Right cardiac atrium (tissue), 5 donors: ENCODE results near the gene RNF217. TPM values are rescaled to one million over a fixed set of nuclear protein-coding genes. Genes with fewer than 3 reads are reported as not detected.
A peak's percentile ranks its signal among the peaks of the same experiment; 100 is the strongest.
"Not testable (repeated sequence)": the region's sequence is repeated elsewhere in the genome, so short reads cannot be mapped to it uniquely, and the experiment has no call there.

Experiments
- ATAC-seq, 2 donors: fragments of 200-7000 bp; cut with Tn5 transposase; one replicate each; pipeline versions ENCODE4 v1.8.0 to v1.9.1; 2020; ENCODE audit warnings: moderate library complexity in 2 of 2, mild to moderate bottlenecking in 1 of 2
- DNase-seq, 3 donors: peaks; one replicate each; pipeline ENCODE4 v3.0.0-alpha.2; 2020
- H3K27ac ChIP-seq: one replicate; pipeline ENCODE4 v1.5.1; 2013; ENCODE audit warnings: mild to moderate bottlenecking, low read length, control low read depth, moderate library complexity
- H3K27me3 ChIP-seq: one replicate; pipeline ENCODE4 v1.6.1; 2013; ENCODE audit not compliant: control insufficient read depth, insufficient read depth
- H3K4me1 ChIP-seq: one replicate; pipeline ENCODE4 v1.6.1; 2013; ENCODE audit warnings: low read length; ENCODE audit not compliant: control insufficient read depth, insufficient read depth
- H3K4me3 ChIP-seq: one replicate; pipeline ENCODE4 v1.5.1; 2013; ENCODE audit warnings: low read length, control low read depth
- H3K9me3 ChIP-seq: one replicate; pipeline ENCODE4 v1.6.1; 2013; ENCODE audit warnings: low read length; ENCODE audit not compliant: control insufficient read depth
- WGBS: extraction: QIAGEN DNeasy Blood & Tissue Kit; methylation state at CpG from one replicate; pipeline ENCODE4 v1.1.7; 2013; 5-methylcytosine and 5-hydroxymethylcytosine counted together
- intact Hi-C, 4 donors: fragments of 100-400 bp; cut with DNase I; formaldehyde crosslinking; loops; one replicate each; pipeline versions ENCODE4 v1.11.0 to v1.14.0; 2022 to 2023
- polyA plus RNA-seq: library from polyadenylated mRNA; stranded (reverse); fragments of 200-250 nt; gene quantifications from one replicate; pipeline ENCODE4 v1.2.3, GENCODE V29; 2013
- total RNA-seq, 4 donors: library from RNA; stranded (reverse); fragmentation: NEBNext Ultra II Directional; extraction: Animal tissue kit (Norgen Biotek cat#: 25700); gene quantifications; one replicate each; pipeline ENCODE4 v1.2.1, GENCODE V29; 2021
- donor health status: healthy with polysubstance abuse.
- donor health status: DM: no; HTN: yes; CAD: no.
- donor health status: DM: no; HTN: no; CAD: no.
- donor health status: DM: no; HTN: yes; CAD: no; lungs with severe emphysema.
- donor health status: DM: yes; HTN: yes; CAD: no.

The RNF217 gene
- total and polyA plus RNA-seq, 5 donors: 4.4 to 23.6 (median 15.1) TPM

DNA sequence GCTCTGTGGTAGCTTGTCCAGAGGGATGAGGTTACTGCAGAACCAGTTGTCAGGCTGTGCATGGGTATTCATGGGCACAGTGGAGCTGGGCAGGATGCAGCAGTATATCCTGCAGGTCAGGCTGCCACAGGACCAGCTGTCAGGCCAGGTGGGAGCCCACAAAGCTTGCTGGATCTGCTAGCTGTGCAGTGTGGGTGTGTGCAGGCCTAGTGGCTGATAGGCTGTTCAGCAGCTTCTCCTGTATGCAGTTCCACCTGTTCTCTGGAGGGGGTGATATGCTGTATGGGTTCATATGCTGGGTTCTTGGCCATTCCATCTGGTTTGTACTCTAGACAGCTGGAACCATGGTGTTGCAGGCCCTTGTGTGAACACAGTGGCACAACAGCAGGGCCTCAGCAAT lies 150.7 kb downstream of the RNF217 start:
- intact Hi-C loops: loop anchor here (2.0 to 5.0 kb wide), 2 partner anchors 242 to 246 kb away; no protein-coding TSS in a partner anchor
- no peaks in the 10 kb centered on the region for H3K4me1 ChIP-seq
- H3K27ac ChIP-seq: no peak overlapping the region
- no peaks in the 10 kb centered on the region for H3K9me3 ChIP-seq
- no peak for ATAC-seq
- H3K4me3 ChIP-seq: no peak overlapping the region
- no peak for DNase-seq
- no peaks in the 10 kb centered on the region for H3K27me3 ChIP-seq

GRCh38 chr6:125114248-125114858 lies 152.1 kb downstream of the RNF217 start:
- DNase-seq (peak in 2 of 3 donors; percentile 34 to 71), ATAC-seq (no peak)
- H3K4me1 ChIP-seq: no peaks in the 10 kb centered on the region
- no peak overlapping the region for H3K27ac ChIP-seq
- intact Hi-C loops: loop anchor here in 1 of 4 donors (5.0 kb wide), 1 partner anchor 247 kb away; no protein-coding TSS in a partner anchor
- no peaks in the 10 kb centered on the region for H3K9me3 ChIP-seq
- 1% methylated on average over 1 of the region's 1 CpG for WGBS
- H3K27me3 ChIP-seq: no peaks in the 10 kb centered on the region
- H3K4me3 ChIP-seq: no peak overlapping the region

DNA sequence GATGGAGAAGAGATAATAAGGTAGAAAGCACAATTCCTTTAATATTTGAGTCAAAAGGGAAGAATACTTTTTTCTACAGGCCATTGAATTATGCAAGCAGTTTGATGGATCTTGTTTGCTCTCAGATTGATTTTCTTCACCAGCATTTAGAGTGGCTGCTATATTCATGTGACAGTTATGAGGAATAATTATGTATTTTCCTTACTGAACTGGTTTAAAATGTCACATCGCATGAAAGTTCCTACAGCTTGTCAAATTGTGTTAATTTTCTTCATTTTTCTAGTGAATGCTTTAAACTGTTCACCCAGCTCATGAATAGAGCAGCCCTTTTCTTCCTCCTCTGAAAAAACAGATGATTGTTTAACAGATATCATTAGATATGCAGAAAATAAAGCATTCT lies 153.9 kb downstream of the RNF217 start:
- Histone ChIP-seq H3K9me3 (no peaks in the 10 kb centered on the region), H3K27ac (no peak overlapping the region), H3K27me3 (no peaks in the 10 kb centered on the region), H3K4me3 (no peak overlapping the region), H3K4me1 (no peaks in the 10 kb centered on the region)
- ATAC-seq (no peak), DNase-seq (no peak)
- intact Hi-C loops: no loop called here
- WGBS: 95% methylated on average over 1 of the region's 1 CpG

DNA sequence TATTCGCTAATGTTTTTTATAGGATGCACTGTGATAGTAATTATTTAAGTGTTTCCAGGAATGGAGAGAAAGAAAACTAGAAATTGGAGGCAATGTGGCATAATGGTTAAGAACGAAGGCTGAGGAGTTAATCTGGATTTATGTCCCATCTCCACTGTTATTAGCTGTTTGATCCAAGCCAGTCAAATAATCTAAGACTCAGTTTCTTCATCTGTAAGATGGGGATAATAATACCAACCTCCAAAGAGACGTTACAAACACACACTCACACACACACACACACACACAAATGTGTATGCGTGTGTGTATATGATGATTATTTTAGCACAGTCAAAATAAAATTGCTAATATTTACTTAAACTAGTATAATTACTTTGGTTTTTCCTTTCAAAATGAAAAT lies 154.5 kb downstream of the RNF217 start:
- ATAC-seq (no peak), DNase-seq (no peak)
- Histone ChIP-seq H3K4me1 (no peaks in the 10 kb centered on the region), H3K4me3 (no peak overlapping the region), H3K27me3 (no peaks in the 10 kb centered on the region), H3K27ac (no peak overlapping the region), H3K9me3 (no peaks in the 10 kb centered on the region)
- intact Hi-C loops: no loop called here
- WGBS: 88% methylated on average over 4 of the region's 4 CpGs

- DNase-seq (no peak), ATAC-seq (no peak)
- Histone ChIP-seq H3K4me3 (no peak overlapping the region), H3K9me3 (no peaks in the 10 kb centered on the region), H3K27me3 (no peaks in the 10 kb centered on the region), H3K27ac (no peak overlapping the region), H3K4me1 (no peaks in the 10 kb centered on the region)
- intact Hi-C loops: no loop called here
- 72% methylated on average over 3 of the region's 3 CpGs for WGBS
Observed at GRCh38 chr6:125117818-125118217, 155.6 kb downstream of the RNF217 start.

GRCh38 chr6:125120054-125120590 lies 157.9 kb downstream of the RNF217 start:
- no peak for DNase-seq
- no peak for ATAC-seq
- Histone ChIP-seq H3K4me1 (no peaks in the 10 kb centered on the region), H3K4me3 (no peak overlapping the region), H3K27ac (no peak overlapping the region), H3K9me3 (no peaks in the 10 kb centered on the region), H3K27me3 (no peaks in the 10 kb centered on the region)
- WGBS: 56% methylated on average over 3 of the region's 3 CpGs
- intact Hi-C loops: no loop called here

DNA sequence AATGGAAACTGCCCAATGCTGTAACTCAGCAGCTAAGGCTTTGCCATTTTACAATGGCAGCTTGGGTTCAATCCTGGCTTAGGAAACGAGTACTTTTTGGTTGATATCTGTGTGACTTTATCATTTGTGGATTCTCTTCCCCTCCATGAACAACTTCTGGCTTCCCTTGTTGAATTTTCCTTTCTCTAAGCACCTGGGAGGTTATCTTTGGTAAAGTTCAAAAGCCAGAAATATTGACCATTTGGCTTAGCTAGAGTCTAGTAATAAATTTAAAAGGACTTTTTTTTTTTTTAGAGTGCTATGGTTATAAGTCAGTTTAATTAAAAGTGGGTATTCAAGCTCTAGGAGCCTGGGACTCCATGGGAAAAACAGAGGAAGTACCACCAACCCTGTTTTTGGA lies 159.7 kb downstream of the RNF217 start:
- intact Hi-C loops: no loop called here
- 70% methylated on average over 1 of the region's 1 CpG for WGBS
- Histone ChIP-seq H3K4me1 (no peaks in the 10 kb centered on the region), H3K4me3 (no peak overlapping the region), H3K9me3 (no peaks in the 10 kb centered on the region), H3K27ac (no peak overlapping the region), H3K27me3 (no peaks in the 10 kb centered on the region)
- DNase-seq: no peak
- ATAC-seq: no peak

DNA sequence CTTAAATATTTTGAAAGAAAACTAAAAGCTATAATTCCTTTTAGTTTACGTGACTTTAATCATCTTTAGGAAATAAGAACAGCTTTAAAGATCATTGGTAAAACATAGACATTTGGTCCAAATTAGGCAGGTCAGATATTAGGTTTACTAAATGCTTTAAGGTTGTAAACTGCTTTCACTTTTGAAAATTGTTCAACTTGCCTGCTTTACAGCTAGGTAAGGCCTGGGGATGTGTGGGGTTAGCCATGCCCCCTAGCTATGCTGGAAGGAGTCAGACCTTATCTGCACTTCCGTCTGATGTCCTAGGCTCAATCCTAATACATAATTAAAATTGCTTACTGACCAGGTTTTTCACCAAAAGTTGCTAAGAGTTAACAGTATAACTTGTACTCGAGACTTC lies 160.8 kb downstream of the RNF217 start:
- DNase-seq (no peak), ATAC-seq (no peak)
- Histone ChIP-seq H3K4me3 (no peak overlapping the region), H3K9me3 (no peaks in the 10 kb centered on the region), H3K27me3 (no peaks in the 10 kb centered on the region), H3K4me1 (no peaks in the 10 kb centered on the region), H3K27ac (no peak overlapping the region)
- intact Hi-C loops: no loop called here
- WGBS: 82% methylated on average over 3 of the region's 3 CpGs

- Histone ChIP-seq H3K27ac (no peak overlapping the region), H3K27me3 (no peaks in the 10 kb centered on the region), H3K4me3 (no peak overlapping the region), H3K4me1 (no peaks in the 10 kb centered on the region), H3K9me3 (no peaks in the 10 kb centered on the region)
- DNase-seq (no peak), ATAC-seq (no peak)
- 59% methylated on average over 8 of the region's 8 CpGs for WGBS
- intact Hi-C loops: no loop called here
Observed at GRCh38 chr6:125123468-125124048, 161.3 kb downstream of the RNF217 start.

DNA sequence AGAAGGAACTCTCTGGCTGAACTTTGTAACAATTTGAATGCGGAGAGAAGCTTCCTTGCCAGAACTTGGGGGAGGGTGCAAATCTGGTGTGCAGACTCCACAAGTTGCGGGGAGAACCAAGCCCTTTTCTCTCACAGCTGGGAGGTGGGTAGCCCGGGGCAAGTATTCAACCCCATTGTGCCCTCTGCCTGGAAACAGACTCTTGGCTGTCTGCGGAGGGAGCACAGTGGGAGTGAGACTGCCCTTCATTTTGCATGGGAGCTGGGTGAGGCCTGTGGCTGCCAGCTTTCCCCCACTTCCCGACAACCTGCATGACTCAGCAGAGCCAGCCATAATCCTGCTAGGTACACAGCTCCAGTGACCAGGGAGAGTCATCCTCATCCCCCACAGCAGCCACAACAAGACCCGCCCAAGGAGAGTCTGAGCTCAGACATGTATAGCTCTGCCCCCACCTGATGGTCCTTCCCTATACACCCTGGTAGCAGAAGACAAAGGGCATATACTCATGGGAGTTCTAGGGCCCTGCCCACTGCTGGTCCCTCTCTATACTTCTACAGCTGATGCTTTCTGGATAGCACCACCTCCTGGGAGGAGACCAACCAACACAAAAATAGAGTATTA lies 161.9 kb downstream of the RNF217 start:
- intact Hi-C loops: no loop called here
- H3K9me3 ChIP-seq: no peaks in the 10 kb centered on the region
- ATAC-seq (peak in 1 of 2 donors; percentile 21), DNase-seq (no peak)
- no peak overlapping the region for H3K4me3 ChIP-seq
- no peak overlapping the region for H3K27ac ChIP-seq
- no peaks in the 10 kb centered on the region for H3K4me1 ChIP-seq
- 87% methylated on average over 6 of the region's 6 CpGs for WGBS
- H3K27me3 ChIP-seq: no peaks in the 10 kb centered on the region

DNA sequence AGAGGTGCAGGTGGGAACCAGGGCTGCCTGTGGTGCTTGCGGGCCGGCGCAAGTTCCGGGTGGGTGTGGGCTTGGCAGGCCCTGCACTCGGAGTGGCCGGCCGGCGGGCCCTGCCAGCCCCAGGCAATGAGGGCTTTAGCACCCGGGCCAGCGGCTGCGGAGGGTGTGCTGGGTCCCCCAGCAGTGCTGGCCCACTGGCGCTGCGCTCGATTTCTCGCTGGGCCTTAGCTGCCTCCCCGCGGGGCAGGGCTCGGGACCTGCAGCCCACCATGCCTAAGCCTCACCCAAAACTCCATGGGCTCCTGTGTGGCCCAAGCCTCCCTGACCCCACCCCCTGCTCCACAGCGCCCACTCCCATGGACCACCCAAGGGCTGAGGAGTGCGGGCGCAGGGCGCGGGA lies 163.6 kb downstream of the RNF217 start:
- H3K27me3 ChIP-seq, H3K4me3 ChIP-seq, intact Hi-C loops, H3K4me1 ChIP-seq, DNase-seq, ATAC-seq, H3K9me3 ChIP-seq, H3K27ac ChIP-seq: not testable (repeated sequence)
- WGBS: 99% methylated on average over 23 of the region's 23 CpGs
